Esophagus muscularis mucosa (tissue), 3 donors: ENCODE measurements around the gene TMSB10.

Source experiments
- POLR2A ChIP-seq: fragments of 450-650 bp; IDR thresholded peaks from one replicate; pipeline ENCODE4 v1.6.1; 2017; ENCODE audit warnings: antibody characterized with exemption, moderate library complexity, mild to moderate bottlenecking, low read depth
- TF ChIP-seq, protein P1 (sequence below), 3 experiments: fragments of 200-600 bp in 2 of 3; fragments of 450-650 bp in 1 of 3; sonication (generic) in 2 of 3; IDR thresholded peaks; one replicate each; pipeline ENCODE4 v1.5.1; 2017 to 2019; ENCODE audit warnings: antibody characterized with exemption in 3 of 3, mild to moderate bottlenecking in 2 of 3, moderate library complexity in 1 of 3

DNA sequence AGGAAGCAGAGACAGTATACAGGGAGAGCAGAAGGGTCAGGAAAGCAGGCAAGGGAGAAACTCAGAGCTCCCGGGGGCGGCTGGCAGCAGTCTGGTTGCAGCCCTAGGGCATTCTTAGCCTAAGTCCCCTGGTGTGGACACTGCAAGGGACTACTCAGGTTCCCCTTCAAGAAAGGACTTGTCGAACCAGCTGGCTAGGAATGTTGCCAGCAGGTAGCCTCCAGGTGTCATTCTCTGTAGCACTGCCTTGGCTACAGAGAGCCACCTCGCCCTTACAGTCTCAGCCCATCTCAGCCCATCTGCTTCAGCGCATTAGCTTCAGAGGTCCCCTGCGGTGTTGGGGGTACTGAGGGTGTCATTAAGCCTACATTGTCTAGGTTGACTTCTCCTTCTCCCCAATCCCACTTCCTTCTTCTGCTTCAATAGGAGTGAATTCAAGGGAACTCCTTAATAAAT lies 11.3 kb upstream of the TMSB10 start:
- TF ChIP-seq, protein P1, sequence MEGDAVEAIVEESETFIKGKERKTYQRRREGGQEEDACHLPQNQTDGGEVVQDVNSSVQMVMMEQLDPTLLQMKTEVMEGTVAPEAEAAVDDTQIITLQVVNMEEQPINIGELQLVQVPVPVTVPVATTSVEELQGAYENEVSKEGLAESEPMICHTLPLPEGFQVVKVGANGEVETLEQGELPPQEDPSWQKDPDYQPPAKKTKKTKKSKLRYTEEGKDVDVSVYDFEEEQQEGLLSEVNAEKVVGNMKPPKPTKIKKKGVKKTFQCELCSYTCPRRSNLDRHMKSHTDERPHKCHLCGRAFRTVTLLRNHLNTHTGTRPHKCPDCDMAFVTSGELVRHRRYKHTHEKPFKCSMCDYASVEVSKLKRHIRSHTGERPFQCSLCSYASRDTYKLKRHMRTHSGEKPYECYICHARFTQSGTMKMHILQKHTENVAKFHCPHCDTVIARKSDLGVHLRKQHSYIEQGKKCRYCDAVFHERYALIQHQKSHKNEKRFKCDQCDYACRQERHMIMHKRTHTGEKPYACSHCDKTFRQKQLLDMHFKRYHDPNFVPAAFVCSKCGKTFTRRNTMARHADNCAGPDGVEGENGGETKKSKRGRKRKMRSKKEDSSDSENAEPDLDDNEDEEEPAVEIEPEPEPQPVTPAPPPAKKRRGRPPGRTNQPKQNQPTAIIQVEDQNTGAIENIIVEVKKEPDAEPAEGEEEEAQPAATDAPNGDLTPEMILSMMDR (IDR thresholded peaks at IDR 0.05) = no peak
- TF ChIP-seq POLR2A = no peak
